Measurements from ENCODE around the gene MAD1L1.
A peak's percentile ranks its signal among the peaks of the same experiment; 100 is the strongest.

MAD1L1 gene

DNA sequence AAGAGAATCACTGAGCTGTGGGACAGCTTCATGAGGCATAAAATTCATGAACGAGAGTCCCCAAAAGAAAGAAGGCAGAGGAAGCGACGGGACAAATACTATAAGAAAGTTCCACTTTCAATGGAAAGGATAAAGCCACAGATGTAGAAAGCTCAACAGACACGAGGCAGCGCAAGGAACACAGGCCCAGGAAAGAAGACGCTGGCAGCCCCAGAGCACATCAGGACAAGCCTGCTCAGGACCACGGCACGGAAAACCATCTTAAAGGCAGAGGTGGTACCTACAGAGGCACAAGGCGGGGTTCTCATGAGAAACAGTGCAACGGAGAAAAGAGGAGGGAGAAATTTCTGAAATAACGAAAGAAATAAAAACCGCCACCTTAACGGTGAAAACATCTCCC, 273.4 kb downstream of the MAD1L1 start:
- DNase-seq = no peak

DNA sequence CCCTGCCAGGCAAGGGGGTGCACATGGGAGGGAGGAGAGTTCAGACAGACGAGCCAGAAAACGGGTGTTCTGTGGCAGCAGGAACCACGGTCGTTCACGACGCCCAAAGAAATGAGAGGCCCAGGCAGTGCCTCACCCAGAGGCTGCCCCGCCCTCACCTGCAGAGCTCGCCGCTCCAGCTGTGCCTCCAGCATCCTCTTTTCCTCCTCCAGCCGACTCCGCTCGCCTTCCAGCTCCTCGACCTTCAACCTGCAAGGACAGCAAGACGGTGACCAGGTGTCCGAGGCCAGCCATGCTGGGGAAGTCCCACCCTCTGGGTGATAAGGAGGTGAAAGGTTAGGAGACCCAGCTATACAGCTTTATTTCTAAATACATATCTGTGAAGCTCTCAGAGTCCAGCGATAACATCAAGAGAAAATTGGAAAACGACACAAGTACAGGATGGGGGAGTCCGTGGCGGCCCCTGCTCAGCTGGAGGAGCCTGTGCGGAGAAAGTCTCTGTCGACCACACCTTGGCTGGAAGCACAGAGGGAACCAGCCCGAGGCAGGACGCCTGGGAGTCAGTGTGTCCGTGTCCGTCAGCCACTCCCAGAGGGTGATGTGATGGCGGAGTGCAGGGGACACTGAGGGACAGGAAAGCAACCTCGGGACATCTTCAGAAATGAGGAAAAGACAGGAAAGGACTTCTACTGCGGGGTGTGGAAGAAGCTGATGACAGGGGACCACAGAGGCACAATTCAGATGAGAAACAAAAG, 275.1 kb downstream of the MAD1L1 start:
- DNase-seq = no peak

GRCh38 chr7:1956611-1957470, 275.9 kb downstream of the MAD1L1 start:
- DNase-seq = no peak

GRCh38 chr7:1956141-1956540, 276.6 kb downstream of the MAD1L1 start:
- DNase-seq = no peak

DNA sequence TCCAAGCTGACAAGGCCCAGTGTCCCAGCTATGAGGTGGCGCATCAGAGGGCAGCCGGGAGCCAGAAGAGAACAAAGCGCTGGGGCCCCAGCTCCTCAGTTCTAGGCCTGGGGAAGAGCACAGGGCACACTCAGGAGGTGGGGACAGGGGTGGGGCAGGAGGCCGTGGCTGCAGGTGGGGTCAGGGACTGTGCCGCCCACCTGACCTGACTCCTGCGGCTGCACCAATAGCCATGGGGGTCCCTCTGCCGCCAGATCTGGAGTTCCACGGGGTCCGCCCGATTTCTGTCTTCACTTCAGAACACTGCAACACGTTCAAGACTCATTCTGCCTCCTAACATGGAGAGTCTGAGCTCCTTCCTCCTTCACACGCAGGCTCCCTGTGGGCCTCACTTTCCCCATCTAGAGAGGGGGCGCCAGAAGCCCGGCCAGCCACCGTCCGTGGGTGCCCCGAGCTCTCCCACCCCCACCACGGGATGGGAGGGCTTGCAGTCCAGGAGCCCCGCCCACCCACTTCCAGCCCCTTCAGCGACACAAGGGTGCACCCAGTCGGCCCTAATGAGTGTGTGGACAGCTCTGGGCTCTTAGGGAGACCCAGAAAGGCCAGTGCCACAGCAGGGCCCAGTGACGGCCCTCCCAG, 278.3 kb downstream of the MAD1L1 start:
- no peak for DNase-seq

GRCh38 chr7:1953199-1954190, 279.2 kb downstream of the MAD1L1 start:
- DNase-seq = no peak

- no peak for DNase-seq
Measured at GRCh38 chr7:1952781-1953180, 280.0 kb downstream of the MAD1L1 start.

GRCh38 chr7:1952169-1952760, 280.5 kb downstream of the MAD1L1 start:
- DNase-seq = no peak

- no peak for DNase-seq
Measured at GRCh38 chr7:1951600-1951999, 281.1 kb downstream of the MAD1L1 start.

DNA sequence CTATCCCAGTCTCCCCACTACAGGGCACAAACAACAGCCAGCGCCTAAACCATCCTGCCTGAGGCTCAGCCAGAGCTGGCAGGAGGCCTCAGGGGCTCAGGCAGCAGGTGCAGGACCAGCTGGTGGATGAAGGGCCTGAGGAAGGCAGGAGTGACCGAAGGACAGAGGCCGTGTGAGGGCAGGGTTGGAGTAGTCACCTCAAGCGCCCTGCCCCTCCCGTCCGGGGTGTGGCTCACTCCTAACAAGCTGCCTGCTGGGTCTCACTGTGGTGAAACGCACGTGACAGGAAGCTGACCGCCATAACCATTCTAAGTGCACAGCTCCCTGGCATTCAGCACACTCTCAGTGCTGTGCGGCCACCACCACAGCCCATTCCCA, 281.6 kb downstream of the MAD1L1 start:
- peak; percentile 10 for DNase-seq

- no peak for DNase-seq
Measured at GRCh38 chr7:1950452-1951158, 282.1 kb downstream of the MAD1L1 start.

GRCh38 chr7:1950066-1950451, 282.7 kb downstream of the MAD1L1 start:
- no peak for DNase-seq

DNA sequence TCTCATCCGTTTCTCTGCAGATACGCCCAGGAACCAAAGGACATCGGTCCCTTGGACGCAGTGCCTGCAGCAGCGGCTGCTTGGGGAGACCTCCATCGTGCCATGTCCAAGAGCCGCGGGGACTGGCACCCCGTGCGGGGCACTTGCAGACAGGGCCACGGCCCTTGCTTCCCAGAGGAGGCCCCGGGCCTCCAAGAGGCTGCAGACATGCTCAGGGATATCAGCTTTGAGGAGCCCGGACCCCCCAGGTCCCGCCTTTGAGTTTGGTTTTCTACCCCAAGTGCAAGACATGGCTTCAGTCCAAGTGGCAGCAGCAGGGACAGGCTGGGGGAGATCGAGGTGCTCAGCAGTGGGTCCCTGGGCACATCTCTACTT, 283.1 kb downstream of the MAD1L1 start:
- DNase-seq = no peak

- no peak for DNase-seq
Measured at GRCh38 chr7:1948887-1949680, 283.7 kb downstream of the MAD1L1 start.

DNA sequence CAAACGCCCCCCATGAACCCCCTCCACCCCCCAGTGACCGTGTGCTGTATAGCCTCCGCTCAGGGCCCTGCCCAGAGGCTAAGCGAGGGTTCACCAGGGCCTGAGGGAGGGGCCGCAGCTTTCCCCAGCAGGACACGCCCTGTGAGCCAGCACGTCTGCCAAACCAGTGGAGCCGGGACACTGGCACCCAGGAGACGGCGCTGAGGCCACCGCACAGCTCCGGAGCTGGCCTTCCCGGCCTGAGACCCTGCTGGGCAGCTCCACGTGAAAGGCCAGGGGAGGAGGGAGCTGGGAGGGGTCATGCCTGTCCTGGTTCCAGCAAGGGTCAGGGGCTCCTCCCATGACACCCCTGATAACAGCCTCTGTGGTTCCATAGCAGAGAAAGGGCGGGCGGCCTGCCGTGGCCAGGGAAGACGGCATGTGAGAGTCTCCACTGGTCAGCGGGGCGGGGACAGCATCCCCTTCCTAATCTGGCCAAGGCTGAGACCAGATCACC, 284.4 kb downstream of the MAD1L1 start:
- no peak for DNase-seq

- no peak for DNase-seq
Measured at GRCh38 chr7:1947586-1948217, 285.0 kb downstream of the MAD1L1 start.

- DNase-seq = no peak
Measured at GRCh38 chr7:1946773-1947450, 285.8 kb downstream of the MAD1L1 start.

DNA sequence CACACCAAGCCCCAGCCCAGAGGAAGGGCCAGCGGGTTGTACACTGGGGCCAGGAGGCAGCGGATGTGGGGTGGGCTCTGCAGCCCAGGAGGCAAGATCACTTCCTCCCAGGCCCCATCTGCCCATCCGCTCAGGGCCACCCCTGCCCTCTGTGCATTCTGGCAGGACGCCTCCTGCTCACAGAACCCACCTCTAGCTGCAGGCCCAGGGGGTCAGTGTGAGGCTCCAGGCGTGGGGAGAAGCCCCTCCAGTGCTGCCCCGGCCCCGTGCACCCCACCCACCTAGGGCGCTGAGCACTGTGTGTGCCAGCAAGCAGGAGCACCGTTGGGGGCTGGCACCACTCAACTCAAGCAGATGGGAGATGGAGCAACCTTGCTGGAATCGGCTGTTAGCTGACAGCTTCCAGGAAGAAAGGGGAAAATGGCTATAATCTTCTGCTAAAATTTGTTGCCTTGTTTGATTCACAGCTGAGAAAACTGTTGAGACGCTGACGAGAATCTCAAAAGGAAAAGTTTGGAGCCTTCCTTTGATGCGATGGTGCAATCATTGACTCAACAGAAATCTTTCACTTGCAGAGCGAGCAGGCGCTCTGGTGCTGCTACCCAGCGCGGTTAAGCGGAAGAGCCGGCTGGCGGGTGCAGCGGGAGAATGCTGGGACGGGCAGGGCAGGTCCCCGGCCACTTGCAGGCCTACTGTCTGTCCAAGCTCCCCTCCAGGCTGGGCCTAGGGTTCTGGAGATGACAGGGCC, 286.5 kb downstream of the MAD1L1 start:
- no peak for DNase-seq

DNA sequence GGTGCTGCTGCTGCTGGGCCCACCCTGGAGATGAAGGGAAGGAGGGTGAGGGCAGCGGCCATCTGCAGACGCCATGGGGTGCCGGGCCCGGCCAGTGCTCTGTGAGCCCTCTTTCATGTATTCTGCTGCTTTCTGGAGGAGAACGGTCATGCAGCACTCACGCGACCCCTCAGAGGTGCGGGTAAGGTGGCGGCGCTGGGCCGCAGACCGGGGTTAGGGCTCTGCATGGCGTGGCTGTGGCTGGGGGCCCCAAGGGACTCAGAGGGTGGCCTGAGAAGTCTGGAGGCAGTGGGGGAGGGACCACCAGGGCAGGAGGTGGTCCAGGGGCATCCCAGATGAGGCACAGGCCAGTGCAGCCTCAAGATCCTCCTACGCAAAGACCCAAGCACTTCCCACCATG, 287.2 kb downstream of the MAD1L1 start:
- DNase-seq = no peak

All from NCI-H1436 (cell line).